Vagina (tissue), 2 donors: Measurements from ENCODE around the gene USF2. TPM values are rescaled to one million over a fixed set of nuclear protein-coding genes. Genes with fewer than 3 reads are reported as not detected.

Experiments used
- DNase-seq, 2 donors: peaks; one replicate each; pipeline ENCODE4 v3.0.0-alpha.2; 2017; ENCODE audit errors: extremely low spot score in 2 of 2
- H3K27ac ChIP-seq: fragments of 200-600 bp; sonication (generic); one replicate; pipeline ENCODE4 v1.5.1; 2019
- H3K27me3 ChIP-seq: fragments of 200-600 bp; sonication (generic); one replicate; pipeline ENCODE4 v1.5.1; 2019
- H3K36me3 ChIP-seq, 2 donors: fragments of 200-600 bp; sonication (generic); one replicate each; pipeline ENCODE4 v1.5.1; 2017 to 2019
- H3K4me1 ChIP-seq: fragments of 200-600 bp; sonication (generic); one replicate; pipeline ENCODE4 v1.5.1; 2019
- H3K4me3 ChIP-seq, 2 donors: fragments of 200-600 bp; sonication (generic); 1 replicate in 1 of 2; 2 replicates in 1 of 2; pipeline ENCODE4 v1.5.1; 2016 to 2019
- H3K9me3 ChIP-seq: fragments of 200-600 bp; sonication (generic); one replicate; pipeline ENCODE4 v1.5.1; 2019
- POLR2A ChIP-seq, 2 donors: fragments of 450-650 bp; IDR thresholded peaks; one replicate each; pipeline ENCODE4 v1.6.1; 2017; ENCODE audit warnings: antibody characterized with exemption in 2 of 2, mild to moderate bottlenecking in 2 of 2, moderate library complexity in 2 of 2
- POLR2AphosphoS5 ChIP-seq, 2 donors: sonication (generic); formaldehyde crosslinking; IDR thresholded peaks; one replicate each; pipeline ENCODE4 v1.9.0; 2017; ENCODE audit warnings: antibody characterized with exemption in 2 of 2, mild to moderate bottlenecking in 2 of 2, low read depth in 1 of 2; ENCODE audit not compliant: insufficient read depth in 1 of 2
- intact Hi-C: fragments of 100-400 bp; cut with DNase I; formaldehyde crosslinking; loops from one replicate; pipeline ENCODE4 v1.15.1; 2023
- total RNA-seq: library from RNA; depleted of rRNA; stranded (reverse); fragments of >200 nt; gene quantifications from one replicate; pipeline ENCODE4 v1.2.3, GENCODE V29; 2016
- TF ChIP-seq, protein P1 (sequence below), 3 experiments: fragments of 450-650 bp in 2 of 3; fragments of 200-600 bp in 1 of 3; sonication (generic) in 1 of 3; IDR thresholded peaks; one replicate each; pipeline ENCODE4 v1.5.1; 2017 to 2019; ENCODE audit warnings: antibody characterized with exemption in 3 of 3, mild to moderate bottlenecking in 2 of 3, moderate library complexity in 2 of 3

The USF2 gene
- total RNA-seq, 1 donor from 2014 or later = 95.5 TPM

DNA sequence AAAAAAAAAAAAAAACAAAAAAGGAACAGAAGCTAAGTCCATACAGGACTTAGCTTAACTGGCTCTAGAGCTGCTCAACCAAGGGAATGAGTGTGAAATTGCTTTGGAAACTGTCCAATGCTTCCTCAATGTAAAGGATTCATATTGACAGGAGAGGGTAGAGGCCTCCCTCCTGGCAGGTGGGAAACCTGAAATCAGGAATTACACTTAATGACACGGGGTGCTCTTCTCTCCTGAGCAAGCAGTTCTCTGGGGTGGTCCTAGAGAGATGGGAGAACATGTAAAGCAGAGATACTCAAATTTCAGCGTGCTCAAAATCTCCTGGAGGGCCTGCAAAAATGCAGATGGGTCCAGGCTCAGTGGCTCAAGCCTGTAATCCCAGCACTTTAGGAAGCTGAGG lies 19.6 kb downstream of the USF2 start:
- TF ChIP-seq POLR2A (IDR thresholded peaks at IDR 0.05) (no peak), POLR2AphosphoS5 (IDR thresholded peaks at IDR 0.05; ENCODE audit: insufficient read depth in 1 of 2, low read depth in 1 of 2) (no peak)
- TF ChIP-seq, protein P1, sequence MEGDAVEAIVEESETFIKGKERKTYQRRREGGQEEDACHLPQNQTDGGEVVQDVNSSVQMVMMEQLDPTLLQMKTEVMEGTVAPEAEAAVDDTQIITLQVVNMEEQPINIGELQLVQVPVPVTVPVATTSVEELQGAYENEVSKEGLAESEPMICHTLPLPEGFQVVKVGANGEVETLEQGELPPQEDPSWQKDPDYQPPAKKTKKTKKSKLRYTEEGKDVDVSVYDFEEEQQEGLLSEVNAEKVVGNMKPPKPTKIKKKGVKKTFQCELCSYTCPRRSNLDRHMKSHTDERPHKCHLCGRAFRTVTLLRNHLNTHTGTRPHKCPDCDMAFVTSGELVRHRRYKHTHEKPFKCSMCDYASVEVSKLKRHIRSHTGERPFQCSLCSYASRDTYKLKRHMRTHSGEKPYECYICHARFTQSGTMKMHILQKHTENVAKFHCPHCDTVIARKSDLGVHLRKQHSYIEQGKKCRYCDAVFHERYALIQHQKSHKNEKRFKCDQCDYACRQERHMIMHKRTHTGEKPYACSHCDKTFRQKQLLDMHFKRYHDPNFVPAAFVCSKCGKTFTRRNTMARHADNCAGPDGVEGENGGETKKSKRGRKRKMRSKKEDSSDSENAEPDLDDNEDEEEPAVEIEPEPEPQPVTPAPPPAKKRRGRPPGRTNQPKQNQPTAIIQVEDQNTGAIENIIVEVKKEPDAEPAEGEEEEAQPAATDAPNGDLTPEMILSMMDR (IDR thresholded peaks at IDR 0.05) = no peak
- Histone ChIP-seq H3K36me3 (no peaks in the 10 kb centered on the region), H3K4me3 (no peak overlapping the region), H3K27ac (no peak overlapping the region), H3K27me3 (no peaks in the 10 kb centered on the region), H3K4me1 (no peaks in the 10 kb centered on the region), H3K9me3 (no peaks in the 10 kb centered on the region)
- intact Hi-C loops = no loop called here
- DNase-seq = no peak

DNA sequence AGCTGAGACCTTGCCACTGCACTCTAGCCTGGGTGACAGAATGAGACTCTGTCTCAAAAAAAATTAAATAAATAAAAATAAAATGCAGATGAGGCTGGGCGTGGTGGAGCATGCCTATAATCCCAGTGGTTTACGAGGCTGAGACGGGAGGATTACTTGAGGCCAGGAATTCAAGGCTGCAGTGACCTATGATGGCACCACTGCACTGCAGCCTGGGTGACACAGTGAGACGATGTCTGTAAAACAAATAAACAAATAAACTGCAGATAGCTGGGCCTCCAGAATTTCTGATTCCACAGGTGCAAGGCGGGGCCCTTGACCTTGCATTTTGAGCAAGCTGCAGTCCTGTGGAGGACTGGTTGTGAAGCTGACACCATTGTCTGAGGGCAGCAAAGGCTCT lies 20.1 kb downstream of the USF2 start:
- H3K27me3 ChIP-seq = no peaks in the 10 kb centered on the region
- TF ChIP-seq POLR2A (IDR thresholded peaks at IDR 0.05) = no peak
- no peak for DNase-seq
- no peak overlapping the region for H3K4me3 ChIP-seq
- H3K9me3 ChIP-seq = no peaks in the 10 kb centered on the region
- H3K27ac ChIP-seq = no peak overlapping the region
- intact Hi-C loops = no loop called here
- no peaks in the 10 kb centered on the region for H3K36me3 ChIP-seq
- no peaks in the 10 kb centered on the region for H3K4me1 ChIP-seq

DNA sequence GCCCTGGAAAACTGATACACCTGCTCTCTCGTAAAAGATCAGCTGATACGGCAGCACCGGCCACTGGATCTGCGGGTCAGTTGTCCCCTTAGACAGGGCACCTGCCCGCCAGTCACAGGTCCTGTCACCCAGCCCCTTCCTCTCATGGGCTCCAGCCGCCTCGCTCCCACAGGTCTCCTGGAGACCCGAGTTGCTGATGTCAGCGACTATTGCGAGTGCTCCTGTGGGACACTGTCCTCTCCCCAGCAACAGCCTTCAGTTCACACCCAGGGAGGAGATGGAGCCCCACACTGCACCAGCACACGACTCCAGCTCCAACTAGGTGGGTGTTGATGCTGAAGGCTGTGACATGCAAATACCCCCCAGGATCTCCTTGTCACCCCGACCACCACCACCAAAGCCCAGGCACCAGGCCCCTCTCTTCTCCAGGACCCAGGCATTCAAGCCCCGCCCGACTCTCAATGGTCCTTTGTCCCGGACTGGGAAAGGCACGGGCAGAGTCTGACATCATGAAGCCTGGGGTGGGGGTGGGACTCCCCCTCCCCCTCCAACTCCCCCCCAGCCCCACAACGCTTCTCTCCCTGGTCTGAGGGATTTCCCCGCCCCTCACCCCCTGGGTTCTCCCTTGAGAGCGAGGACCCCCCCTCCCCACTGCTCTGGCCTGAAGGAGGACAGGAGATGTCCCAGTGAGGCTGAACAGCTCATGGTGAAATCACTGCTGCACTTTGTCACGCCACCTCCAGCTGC lies 21.8 kb downstream of the USF2 start:
- Histone ChIP-seq H3K9me3 (no peaks in the 10 kb centered on the region), H3K4me3 (no peak overlapping the region), H3K27ac (no peak overlapping the region), H3K36me3 (no peaks in the 10 kb centered on the region), H3K4me1 (no peaks in the 10 kb centered on the region), H3K27me3 (no peaks in the 10 kb centered on the region)
- intact Hi-C loops = no loop called here
- TF ChIP-seq POLR2A (IDR thresholded peaks at IDR 0.05) (no peak), POLR2AphosphoS5 (IDR thresholded peaks at IDR 0.05; ENCODE audit: insufficient read depth in 1 of 2, low read depth in 1 of 2) (no peak)
- TF ChIP-seq, protein P1 (IDR thresholded peaks at IDR 0.05) = no peak
- DNase-seq = no peak

DNA sequence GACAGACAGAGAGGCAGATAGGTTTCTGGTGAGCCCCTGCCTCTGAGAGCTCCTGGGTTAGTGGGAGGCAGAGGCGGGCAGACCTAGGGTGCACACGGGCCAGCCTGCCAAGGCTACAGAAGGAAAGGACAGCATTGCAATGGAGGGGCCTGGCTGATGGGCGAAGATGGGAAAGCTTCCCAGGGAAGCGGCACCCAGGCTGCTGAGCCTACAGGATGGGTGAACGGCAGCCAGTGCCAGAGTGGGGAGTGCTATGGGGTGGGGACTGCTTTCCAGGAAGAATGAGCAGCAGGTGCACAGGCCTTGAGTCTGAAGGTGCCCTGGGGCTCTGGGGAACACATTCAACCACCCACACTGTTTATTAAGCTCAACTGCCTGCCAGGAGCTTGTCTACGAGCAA lies 22.5 kb downstream of the USF2 start:
- H3K27me3 ChIP-seq = no peaks in the 10 kb centered on the region

DNA sequence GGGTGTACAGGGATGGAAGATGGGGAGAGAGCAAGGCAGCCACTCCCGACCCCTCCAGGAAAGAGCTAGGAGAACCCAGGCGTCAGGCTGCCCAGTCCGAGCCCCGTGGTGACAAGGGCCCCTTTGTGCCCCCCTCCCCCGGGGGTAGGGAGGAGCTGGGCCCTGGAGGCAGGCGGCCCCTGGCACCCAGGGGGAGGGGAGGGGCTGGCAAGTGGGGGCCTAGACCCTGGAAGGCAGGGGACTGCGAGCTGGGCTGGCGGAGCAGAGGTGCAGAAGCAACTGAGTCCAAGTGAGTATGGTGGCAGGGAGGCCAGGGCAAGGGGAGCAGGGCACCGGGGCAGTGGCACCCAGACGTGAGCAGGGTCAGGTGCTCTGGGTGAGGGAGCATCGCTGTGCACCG lies 23.2 kb downstream of the USF2 start, which contains the start of gene MAG:
Gene MAG, plus strand, starts transcription at position 246 of the 400 bp plus-strand sequence. CDS start 3,248 bp downstream, outside the sequence.
- Histone ChIP-seq H3K27me3 (no peaks in the 10 kb centered on the region), H3K9me3 (no peaks in the 10 kb centered on the region)
- intact Hi-C loops = no loop called here

More for the DNA sequence above, 22.5 kb downstream of the USF2 start:
- Histone ChIP-seq H3K4me3 (no peak overlapping the region), H3K36me3 (no peaks in the 10 kb centered on the region), H3K27ac (no peak overlapping the region), H3K4me1 (no peaks in the 10 kb centered on the region), H3K9me3 (no peaks in the 10 kb centered on the region)
- TF ChIP-seq POLR2AphosphoS5 (IDR thresholded peaks at IDR 0.05; ENCODE audit: insufficient read depth in 1 of 2, low read depth in 1 of 2) = no peak
- no peak for TF ChIP-seq POLR2A (IDR thresholded peaks at IDR 0.05)
- TF ChIP-seq, protein P1 (IDR thresholded peaks at IDR 0.05) = no peak
- intact Hi-C loops = no loop called here
- DNase-seq = no peak

More for the DNA sequence above, 23.2 kb downstream of the USF2 start, which contains the start of gene MAG:
- no peak within 1 kb of the TSS for H3K4me3 ChIP-seq
- DNase-seq = no peak
- H3K36me3 ChIP-seq = no peaks in the 10 kb centered on the region
- TF ChIP-seq POLR2A (IDR thresholded peaks at IDR 0.05) = no peak
- TF ChIP-seq, protein P1 (IDR thresholded peaks at IDR 0.05) = no peak
- TF ChIP-seq POLR2AphosphoS5 (IDR thresholded peaks at IDR 0.05; ENCODE audit: insufficient read depth in 1 of 2, low read depth in 1 of 2) = no peak
- no peak within 1 kb of the TSS for H3K27ac ChIP-seq
- no peaks in the 10 kb centered on the region for H3K4me1 ChIP-seq
